ENCODE results near the gene KRT14. TPM values are rescaled to one million over a fixed set of nuclear protein-coding genes. Genes with fewer than 3 reads are reported as not detected.
"Not testable (repeated sequence)": the region's sequence is repeated elsewhere in the genome, so short reads cannot be mapped to it uniquely, and the experiment has no call there.

KRT14 gene
- total RNA-seq, 2 experiments from 2014 or later, result not detected

DNA sequence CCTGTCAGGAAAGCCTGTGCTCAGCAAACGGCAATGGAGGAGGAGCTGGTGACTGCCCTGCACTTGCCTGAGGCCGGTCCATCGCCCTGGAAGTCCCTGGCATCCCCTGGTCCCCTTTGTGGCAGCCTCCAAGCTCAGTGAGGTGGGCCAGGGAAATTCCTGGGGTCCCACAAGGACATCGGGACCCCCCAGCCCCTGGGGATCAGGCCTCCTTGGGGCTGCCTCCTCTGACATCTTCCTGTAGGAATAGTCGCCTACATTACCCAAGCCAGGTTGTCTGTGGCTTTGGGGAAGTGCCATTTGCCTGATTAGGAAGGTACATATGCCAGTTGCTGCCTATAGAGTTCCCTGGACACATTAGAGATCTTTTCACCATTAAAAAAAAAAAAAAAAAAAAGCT is 7.7 kb downstream of the KRT14 start:
- Mint-ChIP-seq H3K36me3 (no peaks in the 10 kb centered on the region), H3K9me3 (no peaks in the 10 kb centered on the region), H3K4me3 (no peak overlapping the region), H3K4me1 (no peaks in the 10 kb centered on the region), H3K27ac (no peak overlapping the region), H3K27me3 (peaks cover 65% of the 10 kb centered on the region)
- no peak for DNase-seq

DNA sequence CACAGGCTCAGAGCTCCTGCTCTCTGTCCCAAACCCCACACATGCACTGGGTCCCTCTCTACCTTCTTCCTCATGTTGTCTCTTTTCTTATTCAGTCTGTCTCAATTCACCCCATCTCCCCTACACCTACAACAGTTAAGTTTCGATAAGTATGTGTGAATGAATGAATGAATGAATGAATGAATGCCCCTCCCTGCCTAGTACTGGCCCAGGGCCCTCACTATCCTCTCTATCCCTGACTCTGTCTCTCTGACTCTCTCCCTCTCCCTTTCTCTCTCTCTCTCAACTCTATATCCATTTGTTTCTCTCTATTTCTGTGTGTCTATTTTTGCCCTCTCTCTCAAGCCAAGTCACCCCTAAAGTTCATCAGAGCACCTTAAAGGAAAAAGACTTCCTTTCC is 8.2 kb downstream of the KRT14 start:
- H3K4me3 Mint-ChIP-seq, result no peak overlapping the region
- no peak for DNase-seq
- no peaks in the 10 kb centered on the region for H3K9me3 Mint-ChIP-seq
- no peaks in the 10 kb centered on the region for H3K36me3 Mint-ChIP-seq
- H3K27me3 Mint-ChIP-seq, result peaks cover 69% of the 10 kb centered on the region
- H3K4me1 Mint-ChIP-seq, result no peaks in the 10 kb centered on the region
- no peak overlapping the region for H3K27ac Mint-ChIP-seq

DNA sequence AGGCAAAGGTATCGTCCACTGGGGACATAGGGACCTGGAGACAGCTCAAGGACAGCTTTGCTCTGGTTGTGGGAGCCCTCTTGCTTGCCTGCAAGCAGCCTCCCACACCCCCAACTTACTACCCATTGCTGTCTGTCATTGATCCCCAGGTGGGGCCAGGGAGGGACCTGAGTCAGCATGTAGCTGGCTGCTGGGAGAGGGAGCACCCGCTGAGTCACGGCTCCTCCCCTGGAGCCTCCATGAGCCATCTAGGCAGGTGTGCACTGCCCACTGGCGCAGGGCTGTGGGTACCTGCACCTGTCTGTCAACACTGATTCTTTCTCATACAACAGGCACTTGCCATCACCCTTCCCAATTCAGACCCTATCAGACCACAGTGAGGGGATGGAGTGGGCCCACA is 10.0 kb downstream of the KRT14 start:
- not testable (repeated sequence) for H3K4me3 Mint-ChIP-seq, H3K36me3 Mint-ChIP-seq, DNase-seq, H3K9me3 Mint-ChIP-seq, H3K4me1 Mint-ChIP-seq, H3K27ac Mint-ChIP-seq
- H3K27me3 Mint-ChIP-seq, result peaks cover 77% of the 10 kb centered on the region

DNA sequence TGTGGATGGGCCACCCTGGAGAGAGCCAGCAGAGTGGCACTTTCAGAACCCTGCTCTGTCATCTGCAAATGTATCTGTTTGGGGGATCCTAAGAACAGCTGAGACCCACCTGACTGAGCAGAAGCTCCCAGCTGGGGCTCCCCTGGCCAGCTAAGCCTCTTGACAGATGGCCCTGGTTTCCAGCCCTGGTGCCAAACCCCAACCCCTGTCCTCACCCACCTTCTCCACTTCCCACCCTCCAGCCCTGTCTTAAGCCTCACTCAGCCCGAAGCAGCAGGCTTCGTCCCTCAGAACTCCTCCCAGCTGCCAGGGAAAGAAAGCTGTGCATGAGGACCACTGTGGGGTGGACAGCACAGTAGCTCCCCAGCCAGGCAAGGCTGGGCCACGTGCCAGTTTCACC is 11.4 kb downstream of the KRT14 start:
- Mint-ChIP-seq H3K36me3 (no peaks in the 10 kb centered on the region), H3K4me1 (no peaks in the 10 kb centered on the region), H3K9me3 (no peaks in the 10 kb centered on the region), H3K27ac (no peak overlapping the region), H3K4me3 (no peak overlapping the region), H3K27me3 (peaks cover 77% of the 10 kb centered on the region)
- no peak for DNase-seq

DNA sequence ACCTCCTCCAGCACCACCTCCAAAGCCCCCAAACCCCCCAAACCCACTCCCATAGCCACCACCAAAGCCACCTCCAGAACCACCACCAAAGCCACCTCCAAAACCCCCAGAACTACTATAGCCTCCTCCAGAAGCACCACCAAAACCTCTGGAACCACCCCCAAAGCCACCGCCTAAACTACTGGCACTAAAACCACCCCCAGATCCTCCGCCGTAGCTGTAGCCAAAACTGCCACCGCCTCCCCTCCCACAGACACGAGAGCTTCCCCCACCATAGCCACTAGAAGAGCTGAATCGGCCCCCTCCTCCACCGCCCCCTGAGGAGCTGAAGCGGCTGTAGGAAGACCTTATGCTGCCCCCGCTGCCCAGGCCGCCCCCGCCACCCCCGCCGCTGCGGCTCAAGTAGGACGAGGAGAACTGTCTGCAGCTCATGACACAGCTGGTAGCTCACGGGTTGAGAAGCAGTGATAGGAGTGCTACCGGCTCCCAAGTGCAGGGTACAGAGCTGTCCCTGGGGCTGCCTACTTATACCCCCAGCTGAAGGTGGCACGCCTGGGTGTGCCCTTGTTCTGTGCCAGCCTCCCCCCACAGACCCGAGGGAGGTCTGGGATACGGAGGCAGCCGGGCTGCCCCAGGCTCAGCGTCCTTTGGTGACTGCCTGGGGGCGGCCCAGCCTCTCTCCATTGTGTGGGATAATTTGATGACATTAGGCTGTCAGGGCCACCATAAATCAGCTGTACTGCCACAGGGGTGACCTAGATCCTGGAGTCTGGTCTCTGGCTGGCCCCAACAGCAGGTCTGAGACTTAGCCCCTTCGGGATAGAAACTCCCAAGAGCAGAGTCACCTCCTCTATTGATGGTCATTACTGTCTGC is 14.9 kb downstream of the KRT14 start, which contains the start of gene KRT9:
KRT9 (minus strand) TSS at position 499 of the 874 bp plus-strand sequence; CDS start at position 432, 67 bp downstream.
- H3K9me3 Mint-ChIP-seq, result peaks cover 12% of the 10 kb centered on the region
- H3K27me3 Mint-ChIP-seq, result peaks cover 57% of the 10 kb centered on the region
- H3K4me3 Mint-ChIP-seq, result no peak within 1 kb of the TSS
- H3K27ac Mint-ChIP-seq, result no peak within 1 kb of the TSS
- DNase-seq, result no peak
- peaks cover 8% of the 10 kb centered on the region for H3K4me1 Mint-ChIP-seq
- H3K36me3 Mint-ChIP-seq, result peaks cover 6% of the 10 kb centered on the region

GRCh38 chr17:41567317-41567716 is 19.4 kb downstream of the KRT14 start:
- Mint-ChIP-seq H3K27me3 (peaks cover 48% of the 10 kb centered on the region), H3K4me3 (peak overlapping the region; percentile 26), H3K27ac (peak overlapping the region; percentile 75), H3K36me3 (peaks cover 6% of the 10 kb centered on the region), H3K9me3 (peaks cover 12% of the 10 kb centered on the region), H3K4me1 (peaks cover 10% of the 10 kb centered on the region)
- no peak for DNase-seq

GRCh38 chr17:41565338-41565737 is 21.4 kb downstream of the KRT14 start:
- no peak for DNase-seq
- peaks cover 6% of the 10 kb centered on the region for H3K36me3 Mint-ChIP-seq
- H3K27me3 Mint-ChIP-seq, result peaks cover 50% of the 10 kb centered on the region
- H3K4me1 Mint-ChIP-seq, result peaks cover 10% of the 10 kb centered on the region
- no peak overlapping the region for H3K4me3 Mint-ChIP-seq
- H3K27ac Mint-ChIP-seq, result no peak overlapping the region
- H3K9me3 Mint-ChIP-seq, result peaks cover 12% of the 10 kb centered on the region

GRCh38 chr17:41563607-41564170 is 23.0 kb downstream of the KRT14 start:
- Mint-ChIP-seq H3K4me1 (peaks cover 10% of the 10 kb centered on the region), H3K27me3 (peaks cover 53% of the 10 kb centered on the region), H3K9me3 (peaks cover 12% of the 10 kb centered on the region), H3K4me3 (no peak overlapping the region), H3K27ac (no peak overlapping the region), H3K36me3 (peaks cover 6% of the 10 kb centered on the region)
- DNase-seq, result no peak

DNA sequence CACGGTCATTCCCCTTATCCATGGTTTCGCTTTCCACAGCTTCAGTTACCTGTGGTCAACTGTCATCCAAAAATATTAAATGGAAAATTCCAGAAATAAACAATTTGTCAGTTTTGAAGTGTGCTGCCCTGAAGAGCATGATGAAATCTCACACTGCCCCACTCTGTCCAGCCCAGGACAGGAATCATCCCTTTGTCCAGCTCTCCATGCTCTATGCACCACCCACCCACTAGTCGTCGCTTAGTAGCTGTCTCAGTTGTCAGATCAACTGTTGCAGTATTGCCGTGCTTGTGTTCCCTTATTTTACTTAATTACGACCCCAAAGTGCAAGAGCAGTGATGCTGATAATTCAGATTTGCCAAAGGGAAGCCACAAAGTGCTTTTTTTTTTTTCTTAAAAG is 25.1 kb downstream of the KRT14 start:
- no peak for DNase-seq
- H3K27me3 Mint-ChIP-seq, result peaks cover 64% of the 10 kb centered on the region
- H3K4me1 Mint-ChIP-seq, result peaks cover 2% of the 10 kb centered on the region
- H3K4me3 Mint-ChIP-seq, result no peak overlapping the region
- H3K36me3 Mint-ChIP-seq, result no peaks in the 10 kb centered on the region
- no peak overlapping the region for H3K27ac Mint-ChIP-seq
- no peaks in the 10 kb centered on the region for H3K9me3 Mint-ChIP-seq

DNA sequence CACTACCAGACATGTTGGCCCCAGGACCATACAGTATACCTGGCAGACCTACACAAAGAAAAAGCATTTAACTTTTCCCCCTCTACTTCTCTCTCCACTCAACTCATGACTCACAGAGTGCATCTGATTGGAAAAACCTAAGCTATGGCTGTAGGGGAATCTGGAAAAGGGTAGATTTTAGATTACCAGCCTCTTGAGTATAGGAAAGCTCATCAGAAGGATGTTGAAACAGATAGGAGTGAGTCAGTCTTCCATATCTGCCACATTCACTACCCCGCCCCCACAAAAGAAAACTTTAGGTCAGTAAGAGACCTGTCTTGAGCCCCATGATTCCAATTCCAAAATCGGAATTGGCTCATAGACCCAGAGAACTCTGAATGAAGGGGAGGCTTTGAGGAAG is 27.1 kb downstream of the KRT14 start:
- no peaks in the 10 kb centered on the region for H3K4me1 Mint-ChIP-seq
- no peak for DNase-seq
- no peak overlapping the region for H3K27ac Mint-ChIP-seq
- no peaks in the 10 kb centered on the region for H3K9me3 Mint-ChIP-seq
- no peaks in the 10 kb centered on the region for H3K36me3 Mint-ChIP-seq
- no peak overlapping the region for H3K4me3 Mint-ChIP-seq
- H3K27me3 Mint-ChIP-seq, result peaks cover 59% of the 10 kb centered on the region

- Mint-ChIP-seq H3K4me1 (no peaks in the 10 kb centered on the region), H3K27ac (no peak overlapping the region), H3K36me3 (no peaks in the 10 kb centered on the region), H3K9me3 (no peaks in the 10 kb centered on the region), H3K27me3 (peaks cover 59% of the 10 kb centered on the region), H3K4me3 (no peak overlapping the region)
- no peak for DNase-seq
Observed at GRCh38 chr17:41556931-41557330, 29.8 kb downstream of the KRT14 start.

GRCh38 chr17:41556306-41556705 is 30.4 kb downstream of the KRT14 start:
- H3K27ac Mint-ChIP-seq, result no peak overlapping the region
- H3K4me1 Mint-ChIP-seq, result no peaks in the 10 kb centered on the region
- no peak overlapping the region for H3K4me3 Mint-ChIP-seq
- no peak for DNase-seq
- no peaks in the 10 kb centered on the region for H3K36me3 Mint-ChIP-seq
- peaks cover 55% of the 10 kb centered on the region for H3K27me3 Mint-ChIP-seq
- no peaks in the 10 kb centered on the region for H3K9me3 Mint-ChIP-seq

GRCh38 chr17:41555105-41555887 is 31.4 kb downstream of the KRT14 start:
- no peaks in the 10 kb centered on the region for H3K9me3 Mint-ChIP-seq
- H3K27ac Mint-ChIP-seq, result no peak overlapping the region
- H3K36me3 Mint-ChIP-seq, result no peaks in the 10 kb centered on the region
- DNase-seq, result no peak
- H3K27me3 Mint-ChIP-seq, result peaks cover 47% of the 10 kb centered on the region
- no peaks in the 10 kb centered on the region for H3K4me1 Mint-ChIP-seq
- no peak overlapping the region for H3K4me3 Mint-ChIP-seq

GRCh38 chr17:41553987-41554680 is 32.6 kb downstream of the KRT14 start:
- Mint-ChIP-seq H3K27ac (no peak overlapping the region), H3K27me3 (peaks cover 41% of the 10 kb centered on the region)

GRCh38 chr17:41553176-41553575 is 33.5 kb downstream of the KRT14 start:
- Mint-ChIP-seq H3K9me3 (no peaks in the 10 kb centered on the region), H3K27ac (no peak overlapping the region), H3K36me3 (no peaks in the 10 kb centered on the region), H3K27me3 (peaks cover 32% of the 10 kb centered on the region), H3K4me1 (peaks cover 7% of the 10 kb centered on the region), H3K4me3 (no peak overlapping the region)
- no peak for DNase-seq

More at GRCh38 chr17:41553987-41554680, 32.6 kb downstream of the KRT14 start:
- H3K4me3 Mint-ChIP-seq, result no peak overlapping the region
- H3K9me3 Mint-ChIP-seq, result no peaks in the 10 kb centered on the region
- no peaks in the 10 kb centered on the region for H3K36me3 Mint-ChIP-seq
- DNase-seq, result no peak
- peaks cover 3% of the 10 kb centered on the region for H3K4me1 Mint-ChIP-seq

Measured in activated naive CD8-positive, alpha-beta T cell treated with anti-CD3 and anti-CD28 coated beads for 36 hours (primary cell).